NCI-H226 (cell line): ENCODE measurements around the gene THAP10.

ENCODE experiments used
- DNase-seq: peaks from one replicate; pipeline ENCODE4 v3.0.0-alpha.2; 2015

The THAP10 gene

GRCh38 chr15:70853318-70853972 lies 38.8 kb downstream of the THAP10 start:
- DNase-seq, result peak; percentile 56

DNA sequence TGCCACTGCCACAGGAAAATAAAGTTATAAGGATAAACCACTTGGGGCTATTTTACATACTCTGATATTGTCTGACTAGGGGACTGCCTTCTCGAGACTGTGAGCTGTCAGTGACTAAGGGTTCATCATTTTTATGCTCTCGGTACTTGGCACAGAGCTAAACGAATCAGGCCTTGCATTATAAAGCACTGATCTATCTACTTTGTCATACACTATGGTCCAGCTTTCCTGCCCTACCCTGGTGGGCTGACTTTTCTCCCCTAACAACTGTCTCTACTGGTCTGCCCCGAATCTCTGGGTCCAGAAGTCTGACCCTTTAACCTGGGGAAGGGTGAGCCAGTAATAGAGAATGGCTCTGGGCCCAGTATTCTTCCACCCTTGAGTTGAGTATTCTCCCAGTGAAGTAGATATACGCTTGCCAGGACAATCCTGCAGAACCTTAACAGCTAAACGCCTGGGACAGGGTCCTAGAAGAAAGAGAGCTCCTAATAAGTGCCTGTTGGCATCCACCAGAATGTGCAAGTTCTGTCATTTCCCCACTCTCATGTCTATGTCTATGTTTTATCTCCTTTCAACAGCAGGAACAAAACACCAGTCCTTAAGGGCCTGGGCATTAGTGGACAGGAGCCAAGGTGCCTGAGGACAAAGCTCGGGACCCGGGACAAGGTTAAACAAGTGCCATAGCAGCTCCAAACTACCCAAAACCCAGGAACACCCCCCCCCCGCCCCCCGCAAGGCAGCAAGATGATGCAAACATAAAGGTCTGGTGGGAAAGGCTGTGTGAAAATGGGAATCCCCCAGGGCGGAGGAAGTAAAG lies 39.5 kb downstream of the THAP10 start:
- peak; percentile 64 for DNase-seq

DNA sequence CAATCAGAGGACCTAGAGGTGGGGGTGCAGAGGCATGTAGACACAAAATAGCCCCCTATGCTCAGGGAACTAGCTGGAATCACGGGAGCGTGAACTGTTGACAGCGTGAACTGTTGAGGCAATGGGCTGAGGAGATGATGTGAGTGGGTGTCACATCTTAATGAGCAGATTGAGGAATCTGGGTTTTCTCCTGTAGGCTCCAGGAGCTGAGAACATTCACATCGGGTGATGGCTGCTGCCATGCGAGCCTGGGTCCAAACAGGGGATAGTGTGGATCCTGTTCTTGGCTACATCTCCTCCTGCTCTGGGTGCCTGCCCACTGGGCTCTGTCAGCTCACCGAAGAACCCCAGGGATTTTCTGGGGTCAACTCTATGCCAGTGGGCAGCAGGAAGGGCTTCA lies 40.3 kb downstream of the THAP10 start:
- no peak for DNase-seq

- DNase-seq, result no peak
Measured at GRCh38 chr15:70845602-70846360, 46.5 kb downstream of the THAP10 start.

- DNase-seq, result no peak
Measured at GRCh38 chr15:70837476-70837875, 54.8 kb downstream of the THAP10 start.

DNA sequence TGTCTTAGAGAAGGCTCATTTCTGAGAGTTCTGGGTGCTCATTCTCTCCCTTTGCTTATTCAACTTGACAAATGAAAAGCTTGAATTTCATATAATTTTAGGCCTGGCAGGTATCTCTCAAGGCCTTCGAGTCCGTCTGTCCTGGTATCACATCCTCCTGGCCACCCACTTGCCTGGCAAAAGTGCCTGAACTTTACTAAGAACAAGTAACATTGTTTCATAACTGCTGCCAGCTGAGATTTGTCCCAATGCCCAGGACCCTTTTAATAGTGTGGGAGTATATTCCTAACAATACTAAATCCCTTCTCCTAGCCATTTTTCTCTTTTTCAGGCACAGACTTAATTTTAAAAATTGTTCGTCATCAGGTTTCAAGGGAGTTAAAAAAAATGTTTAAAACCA lies 56.4 kb downstream of the THAP10 start:
- no peak for DNase-seq

DNA sequence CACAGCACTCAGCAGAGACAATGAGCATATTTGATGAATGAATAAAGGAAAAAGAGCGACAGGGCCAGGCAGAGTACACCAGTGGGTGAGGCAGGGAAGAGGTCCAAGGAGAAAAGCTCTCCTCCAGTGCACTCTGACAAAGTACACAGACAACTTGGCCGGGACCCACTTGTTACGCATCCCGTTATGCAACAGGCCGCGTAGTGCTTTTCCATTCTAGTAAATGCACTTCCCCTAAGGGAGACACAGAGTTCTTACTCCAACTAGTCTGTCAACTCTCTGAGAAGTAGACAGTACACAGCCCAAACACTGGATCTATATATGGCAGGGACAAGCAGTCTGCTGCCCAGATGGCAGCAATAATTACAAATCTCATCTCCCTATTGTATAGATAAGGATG lies 56.8 kb downstream of the THAP10 start:
- no peak for DNase-seq

DNA sequence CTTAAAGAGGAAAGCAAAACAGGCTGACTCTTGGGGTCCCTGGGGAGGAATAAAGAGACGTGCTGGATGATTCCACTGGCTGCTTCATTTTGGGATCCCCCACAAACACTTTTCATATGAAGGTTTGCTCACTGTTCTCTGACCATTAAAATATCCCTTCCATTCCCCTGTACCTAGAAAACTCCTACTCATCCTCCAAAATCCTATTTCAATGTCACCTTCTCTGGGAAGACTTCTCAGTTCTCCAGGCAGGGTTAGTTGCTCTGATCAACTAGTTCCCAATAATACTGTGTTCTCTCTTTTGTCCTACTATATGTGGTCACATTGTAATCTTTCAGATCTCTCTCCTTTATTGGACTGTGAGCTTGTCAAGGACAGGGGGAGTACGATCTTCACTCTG lies 57.2 kb downstream of the THAP10 start:
- DNase-seq, result no peak

DNA sequence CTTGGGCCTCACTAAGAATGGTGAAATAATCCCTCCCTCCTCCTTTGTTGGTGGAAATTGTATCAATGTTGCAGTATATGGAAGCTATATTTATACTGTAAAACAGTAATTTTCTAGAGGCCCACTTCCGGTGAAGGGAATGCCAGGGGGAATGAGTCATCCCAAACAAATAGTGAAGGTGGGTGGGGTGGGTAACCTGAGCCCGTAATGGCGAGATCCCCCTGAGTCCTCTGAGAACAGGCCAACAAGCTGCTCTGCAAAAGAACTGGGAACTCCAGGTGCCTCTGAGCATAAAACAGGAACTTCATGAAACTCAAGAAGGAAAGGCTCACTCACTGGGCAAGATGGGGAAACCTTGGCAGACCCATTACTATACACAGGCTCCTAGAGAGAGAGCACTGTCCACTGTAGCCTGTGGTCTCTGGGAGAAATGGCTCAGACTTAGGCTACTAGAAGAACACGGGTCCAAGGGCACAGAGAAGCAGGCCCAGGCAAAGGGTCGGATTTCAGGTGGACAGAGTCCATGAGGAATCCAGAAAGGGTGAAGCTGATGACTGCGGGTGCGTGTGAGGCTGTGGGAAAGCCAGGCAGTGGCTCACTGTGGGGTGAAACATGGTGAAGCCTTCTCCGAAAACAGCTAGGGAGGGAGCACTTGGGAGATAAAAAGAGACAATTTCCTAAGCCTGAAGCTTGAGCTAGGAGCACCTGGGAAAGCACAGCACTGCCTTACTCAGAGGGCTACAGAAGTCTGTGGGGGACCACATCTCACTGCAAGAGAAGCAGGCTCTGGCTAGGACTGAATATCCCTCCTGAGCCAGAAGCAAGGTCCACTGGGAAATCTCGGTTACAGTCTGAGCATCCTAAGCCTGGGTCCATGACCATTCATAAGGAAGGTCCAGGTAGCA lies 58.1 kb downstream of the THAP10 start:
- DNase-seq, result peak; percentile 69

- no peak for DNase-seq
Measured at GRCh38 chr15:70833422-70833821, 58.8 kb downstream of the THAP10 start.

DNA sequence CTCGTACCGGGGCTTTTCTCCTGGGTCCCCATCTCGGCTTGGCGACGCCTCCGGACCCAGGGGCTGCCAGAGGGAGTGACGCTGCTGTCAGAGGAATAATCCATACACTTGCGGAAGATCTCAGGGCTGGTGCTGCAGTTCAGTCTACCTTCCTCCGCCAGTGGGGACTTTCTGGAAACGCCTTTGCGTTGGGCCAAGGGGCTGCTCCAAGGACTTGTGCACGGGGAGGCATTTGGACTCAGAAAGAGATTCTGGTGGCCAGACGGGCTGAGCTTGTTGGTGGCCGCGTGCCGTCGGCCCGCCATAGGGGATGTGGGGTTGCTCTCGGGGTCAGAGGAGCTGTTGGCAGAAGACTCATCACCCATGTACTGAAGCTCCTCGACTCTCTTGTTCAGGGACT lies 60.1 kb downstream of the THAP10 start:
- DNase-seq, result no peak
